GM18868 (cell line): Measurements from ENCODE around the gene UBL4B.

ENCODE experiments used
- ATAC-seq: cut with Tn5 transposase; IDR thresholded peaks from one replicate; pipeline ENCODE4 v1.9.1; 2021; ENCODE audit warnings: mild to moderate bottlenecking, moderate library complexity; ENCODE audit not compliant: unreplicated experiment

Gene UBL4B

GRCh38 chr1:110151175-110151669 lies 39.0 kb downstream of the UBL4B start:
- ATAC-seq = no peak

- ATAC-seq = no peak
These were observed 40.0 kb downstream of the UBL4B start for GRCh38 chr1:110152133-110152785.

- no peak for ATAC-seq
These were observed 41.2 kb downstream of the UBL4B start for GRCh38 chr1:110153407-110153950.

GRCh38 chr1:110155878-110156522 lies 43.8 kb downstream of the UBL4B start:
- ATAC-seq = no peak

GRCh38 chr1:110158261-110158660 lies 46.0 kb downstream of the UBL4B start:
- ATAC-seq = no peak

GRCh38 chr1:110159168-110159567 lies 46.9 kb downstream of the UBL4B start:
- no peak for ATAC-seq

GRCh38 chr1:110160538-110161100 lies 48.4 kb downstream of the UBL4B start:
- no peak for ATAC-seq

- ATAC-seq = no peak
These were observed 48.9 kb downstream of the UBL4B start for GRCh38 chr1:110161165-110161564.

GRCh38 chr1:110161849-110162248 lies 49.6 kb downstream of the UBL4B start:
- no peak for ATAC-seq
